ENCODE data around the gene CDK14. TPM values are rescaled to one million over a fixed set of nuclear protein-coding genes. Genes with fewer than 3 reads are reported as not detected.

The CDK14 gene
- total and polyA plus RNA-seq, 2 donors (not counting 3 experiments of a cell fraction or from before 2014, with no cell fraction given): 5.5 to 34.2 TPM

- intact Hi-C loops (cut with micrococcal nuclease): no loop called here
- FAIRE-seq (no peak), DNase-seq (ENCODE audit: low read depth, low spot score) (no peak)
- no peaks in the 10 kb centered on the region for H3K27me3 ChIP-seq (ENCODE audit: control insufficient read depth in 2 of 2, insufficient read depth in 2 of 2, low read length in 2 of 2)
- no peak overlapping the region for H3K4me3 ChIP-seq (replicated peaks in 1 of 3; ENCODE audit: insufficient read depth in 1 of 3, low read depth in 1 of 3, low read length in 3 of 3)
- H3K4me1 ChIP-seq (ENCODE audit: control insufficient read depth, extremely low read depth, insufficient read depth, low read length): no peaks in the 10 kb centered on the region
- H4K20me1 ChIP-seq (replicated peaks; ENCODE audit: control insufficient read depth, extremely low read depth, insufficient read depth, low read length): no peaks in the 10 kb centered on the region
- no peak overlapping the region for H2AFZ ChIP-seq (ENCODE audit: low read depth, low read length)
- dilution Hi-C loops (cut with MboI; ENCODE audit: extremely low pct_ligation_motif_present, low sequenced_read_pairs): no loop called here
- no peaks in the 10 kb centered on the region for H3K9me3 ChIP-seq (replicated peaks; ENCODE audit: control insufficient read depth, insufficient read depth, low read length)
- ChIA-PET CTCF (interaction anchor here (0.8 to 1.0 kb wide), 4 partner anchors 13 to 54 kb away, joined by 3 read pairs; no protein-coding TSS in a partner anchor), POLR2A (no interaction called here)
- peaks cover 0 to 4% of the 10 kb centered on the region in 2 experiments for H3K36me3 ChIP-seq (ENCODE audit: control insufficient read depth in 2 of 2, extremely low read depth in 1 of 2, insufficient read depth in 2 of 2, low read length in 2 of 2)
- no peaks in the 10 kb centered on the region for H3K79me2 ChIP-seq (ENCODE audit: control insufficient read depth, insufficient read depth, low read length)
- no TSS peak for BruUV-seq (replicated peaks)
- no peaks in the 10 kb centered on the region for H3K9me1 ChIP-seq (replicated peaks; ENCODE audit: control insufficient read depth, extremely low read depth, insufficient read depth, low read length)
- H3K9ac ChIP-seq (replicated peaks; ENCODE audit: extremely low read depth, insufficient read depth, low read length): no peak overlapping the region
- no peak overlapping the region for H3K4me2 ChIP-seq (ENCODE audit: insufficient read depth, low read length)
- H3K27ac ChIP-seq (ENCODE audit: insufficient read depth, low read depth, low read length): no peak overlapping the region
- no peak for TF ChIP-seq POLR2AphosphoS5 (IDR thresholded peaks at IDR 0.05; ENCODE audit: insufficient read depth, low read depth, low read length)
- TF ChIP-seq EZH2 (IDR thresholded peaks at IDR 0.05; ENCODE audit: borderline replicate concordance, low read depth, low read length, severe bottlenecking): no peak
- TF ChIP-seq MYC (IDR thresholded peaks at IDR 0.05; ENCODE audit: low read depth, low read length): no peak
- no peak for TF ChIP-seq GATA2 (IDR thresholded peaks at IDR 0.05; ENCODE audit: insufficient read depth, insufficient read length, low read depth, low read length)
- no peak for TF ChIP-seq FOS (IDR thresholded peaks at IDR 0.05; ENCODE audit: borderline replicate concordance, insufficient read depth, low read length)
- no peak for TF ChIP-seq JUN (IDR thresholded peaks at IDR 0.05; ENCODE audit: borderline replicate concordance, insufficient read depth, insufficient read length, low read depth)
- TF ChIP-seq CTCF (IDR thresholded peaks at IDR 0.05; ENCODE audit: extremely low read depth in 1 of 2, insufficient read depth in 1 of 2, low read depth in 1 of 2, low read length in 2 of 2): no peak
- no peak for TF ChIP-seq POLR2A (IDR thresholded peaks at IDR 0.05; ENCODE audit: low read depth, low read length)
- TF ChIP-seq MAX (IDR thresholded peaks at IDR 0.05; ENCODE audit: insufficient read depth, insufficient read length): no peak
Measured at GRCh38 chr7:90980545-90980944, 384.4 kb downstream of the CDK14 start.
